ENCODE results near the gene ZNF12. TPM values are rescaled to one million over a fixed set of nuclear protein-coding genes. Genes with fewer than 3 reads are reported as not detected.

ZNF12 gene
- total and polyA plus RNA-seq, 2 of the 8 experiments (the other 6 are each of a cell fraction or from before 2014, with no cell fraction given), result 6.7 to 16.2 TPM

GRCh38 chr7:6730343-6730633 is 23.5 kb upstream of the ZNF12 start:
- Histone ChIP-seq H4K91ac (replicated peaks; ENCODE audit: insufficient read length, low read length) (no peak overlapping the region), H3K27me3 (replicated peaks in 1 of 4; ENCODE audit: control insufficient read depth in 3 of 4, extremely low read depth in 1 of 4, insufficient read depth in 3 of 4, low read length in 3 of 4) (no peaks in the 10 kb centered on the region), H3K4ac (replicated peaks; ENCODE audit: insufficient read length, low read depth, low read length) (no peak overlapping the region), H3K56ac (replicated peaks; ENCODE audit: insufficient read length, low read depth, low read length) (no peak overlapping the region), H2AFZ (ENCODE audit: low read length) (no peak overlapping the region), H3K23me2 (ENCODE audit: low read depth, low read length) (peaks cover 2% of the 10 kb centered on the region; the same call in 1 of the 2 replicates), H3K9ac (replicated peaks in 1 of 4; ENCODE audit: extremely low read depth in 1 of 4, low read depth in 3 of 4, low read length in 3 of 4) (peak overlapping the region; percentile 52 to 84 (median 60)), H3K14ac (ENCODE audit: insufficient read length) (no peak overlapping the region), H3K23ac (ENCODE audit: insufficient read length) (no peak overlapping the region), H2BK15ac (ENCODE audit: low read length) (no peak overlapping the region), H3K9me3 (ENCODE audit: insufficient read depth in 2 of 2, low read depth in 1 of 2, low read length in 1 of 2) (no peaks in the 10 kb centered on the region), H2BK120ac (replicated peaks; ENCODE audit: low read depth, low read length) (no peak overlapping the region), H4K5ac (ENCODE audit: insufficient read length, low read depth, low read length) (no peak overlapping the region), H3K4me2 (ENCODE audit: insufficient read depth in 1 of 2, low read depth in 2 of 2, low read length in 2 of 2) (peak overlapping the region; percentile 52 to 76), H3K36me3 (ENCODE audit: control insufficient read depth in 2 of 4, insufficient read depth in 4 of 4, low read length in 3 of 4) (peaks cover 0 to 23% (median 11%) of the 10 kb centered on the region in 4 experiments; a peak in 4 of 8 replicates), H4K8ac (ENCODE audit: extremely low read depth, insufficient read depth, low read length) (peak overlapping the region; percentile 89; the same call in 1 of the 2 replicates), H2BK12ac (ENCODE audit: low read depth, low read length) (no peak overlapping the region), H3K4me1 (replicated peaks in 1 of 4; ENCODE audit: control insufficient read depth in 3 of 4, insufficient read depth in 4 of 4, low read length in 3 of 4) (peaks cover 0 to 4% (median 0%) of the 10 kb centered on the region in 4 experiments; a peak in 1 of 7 replicates), H3K27ac (ENCODE audit: low read depth, low read length) (no peak overlapping the region), H3K4me3 (ENCODE audit: extremely low read depth in 1 of 4, insufficient read depth in 2 of 4, low read depth in 3 of 4, low read length in 4 of 4) (peak overlapping the region; percentile 68 to 96 (median 82)), H3K79me1 (ENCODE audit: low read depth, low read length) (no peaks in the 10 kb centered on the region), H2BK5ac (ENCODE audit: low read depth, low read length) (no peak overlapping the region), H3K79me2 (ENCODE audit: control insufficient read depth in 1 of 2, insufficient read depth in 2 of 2, low read length in 2 of 2) (peaks cover 0 to 20% of the 10 kb centered on the region in 2 experiments; a peak in 2 of 4 replicates), H4K20me1 (replicated peaks in 1 of 2; ENCODE audit: control insufficient read depth in 1 of 2, insufficient read depth in 2 of 2, low read length in 2 of 2) (peaks cover 0 to 2% of the 10 kb centered on the region in 2 experiments), H2BK20ac (ENCODE audit: low read length) (no peak overlapping the region), H2AK5ac (ENCODE audit: low read depth, low read length) (no peak overlapping the region), H3K18ac (ENCODE audit: extremely low read depth, low read length) (no peak overlapping the region)
- ChIA-PET POLR2A (ENCODE audit: partially characterized antibody) (no interaction called here), CTCF (ENCODE audit: partially characterized antibody) (no interaction called here)
- TF ChIP-seq JUN (IDR thresholded peaks at IDR 0.05; ENCODE audit: low read depth, low read length), result no peak
- no peak for TF ChIP-seq PHF8 (conservative IDR thresholded peaks at IDR 0.05; ENCODE audit: low read depth, low read length)
- TF ChIP-seq FOSL1 (IDR thresholded peaks at IDR 0.05; ENCODE audit: insufficient read depth, low read depth, low read length), result no peak
- no peak for TF ChIP-seq EGR1 (IDR thresholded peaks at IDR 0.05; ENCODE audit: borderline replicate concordance, low read depth, low read length)
- no peak for TF ChIP-seq TAF7 (optimal IDR thresholded peaks at IDR 0.05; ENCODE audit: borderline replicate concordance, low read depth, low read length)
- TF ChIP-seq RBBP5 (IDR thresholded peaks at IDR 0.05; ENCODE audit: borderline replicate concordance, low read depth, low read length), result no peak
- no peak for TF ChIP-seq CTCF (IDR thresholded peaks at IDR 0.05; ENCODE audit: control extremely low read depth in 1 of 3, insufficient read depth in 1 of 3, low read depth in 1 of 3, low read length in 3 of 3)
- no peak for TF ChIP-seq USF2 (IDR thresholded peaks at IDR 0.05; ENCODE audit: low read length)
- 8% methylated on average over 17 of the region's 18 CpGs; no CpG with 5 or more reads in 1 of the 2 experiments for WGBS, 2 experiments (ENCODE audit: extremely low coverage in 1 of 2, insufficient coverage in 1 of 2, insufficient read length in 1 of 2, insufficient replicate concordance in 2 of 2, low coverage in 1 of 2, low lambda C conversion rate in 2 of 2, missing lambda C conversion rate in 1 of 2)
- FAIRE-seq (no peak), DNase-seq (ENCODE audit: low read depth in 1 of 2, low spot score in 2 of 2) (no peak)

All from H1 (cell line).